GM12872 (cell line): Measurements from ENCODE around the gene TELO2.

ENCODE experiments used
- TF ChIP-seq, protein P1 (sequence below): IDR thresholded peaks from 3 replicates; pipeline ENCODE4 v1.5.1; 2011; ENCODE audit warnings: low read depth, mild to moderate bottlenecking, low read length, moderate library complexity; ENCODE audit not compliant: insufficient read depth

TELO2 gene

DNA sequence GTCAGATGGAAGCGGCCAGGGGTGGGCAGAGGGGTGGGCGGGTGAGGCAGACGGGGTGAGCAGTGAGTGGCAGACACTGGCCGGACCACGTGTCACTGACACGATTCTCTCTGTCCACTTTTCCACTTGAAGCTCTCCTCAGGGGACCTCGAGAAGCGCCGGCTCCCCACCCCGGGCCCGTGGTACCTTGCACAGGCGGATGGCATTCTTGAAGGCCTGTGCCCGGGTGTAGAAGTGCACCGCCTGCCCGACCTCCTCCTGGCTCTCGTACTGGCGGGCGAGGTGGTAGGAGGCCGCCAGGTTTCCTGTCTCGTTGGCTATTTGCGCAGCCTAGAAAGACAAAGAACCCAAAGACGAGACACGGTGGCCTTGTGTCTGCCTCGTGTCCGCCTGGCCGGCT lies 31.2 kb downstream of the TELO2 start:
- TF ChIP-seq, protein P1, sequence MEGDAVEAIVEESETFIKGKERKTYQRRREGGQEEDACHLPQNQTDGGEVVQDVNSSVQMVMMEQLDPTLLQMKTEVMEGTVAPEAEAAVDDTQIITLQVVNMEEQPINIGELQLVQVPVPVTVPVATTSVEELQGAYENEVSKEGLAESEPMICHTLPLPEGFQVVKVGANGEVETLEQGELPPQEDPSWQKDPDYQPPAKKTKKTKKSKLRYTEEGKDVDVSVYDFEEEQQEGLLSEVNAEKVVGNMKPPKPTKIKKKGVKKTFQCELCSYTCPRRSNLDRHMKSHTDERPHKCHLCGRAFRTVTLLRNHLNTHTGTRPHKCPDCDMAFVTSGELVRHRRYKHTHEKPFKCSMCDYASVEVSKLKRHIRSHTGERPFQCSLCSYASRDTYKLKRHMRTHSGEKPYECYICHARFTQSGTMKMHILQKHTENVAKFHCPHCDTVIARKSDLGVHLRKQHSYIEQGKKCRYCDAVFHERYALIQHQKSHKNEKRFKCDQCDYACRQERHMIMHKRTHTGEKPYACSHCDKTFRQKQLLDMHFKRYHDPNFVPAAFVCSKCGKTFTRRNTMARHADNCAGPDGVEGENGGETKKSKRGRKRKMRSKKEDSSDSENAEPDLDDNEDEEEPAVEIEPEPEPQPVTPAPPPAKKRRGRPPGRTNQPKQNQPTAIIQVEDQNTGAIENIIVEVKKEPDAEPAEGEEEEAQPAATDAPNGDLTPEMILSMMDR = no peak

DNA sequence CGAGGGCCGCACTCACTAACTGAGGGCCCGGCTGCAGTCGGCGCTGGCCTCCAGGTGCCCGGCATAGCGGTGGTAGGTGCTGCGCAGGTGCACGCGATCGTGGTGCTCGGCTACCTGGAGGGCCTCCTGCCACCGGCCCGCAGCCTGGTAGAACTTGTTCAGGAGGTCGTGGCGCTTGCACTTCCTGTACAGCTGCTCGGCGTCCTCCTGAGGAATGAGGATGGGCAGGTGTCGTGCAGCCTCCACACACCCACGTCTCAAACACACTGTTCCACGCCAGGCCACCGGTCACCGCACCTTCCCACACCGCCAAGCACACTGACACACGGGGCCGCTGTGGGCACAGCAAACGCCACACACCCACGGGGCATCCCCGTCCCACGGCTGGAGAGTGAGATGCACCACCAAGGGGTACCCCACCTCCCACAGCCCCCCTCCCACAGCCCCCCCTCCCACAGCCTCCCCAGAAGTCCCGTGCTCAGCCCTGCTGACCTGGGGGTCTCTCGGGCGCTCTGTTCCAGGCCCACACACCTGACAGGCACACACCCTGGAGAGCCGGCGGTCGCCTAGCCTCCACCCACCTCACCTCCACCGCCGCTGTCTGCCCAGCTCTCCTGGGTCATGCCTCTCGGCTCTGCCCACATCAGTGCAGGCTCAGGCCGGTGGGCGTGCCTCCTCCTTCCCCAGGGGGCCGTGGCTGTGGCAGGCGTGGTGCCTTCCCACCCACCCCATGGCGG lies 32.9 kb downstream of the TELO2 start:
- TF ChIP-seq, protein P1 = no peak

DNA sequence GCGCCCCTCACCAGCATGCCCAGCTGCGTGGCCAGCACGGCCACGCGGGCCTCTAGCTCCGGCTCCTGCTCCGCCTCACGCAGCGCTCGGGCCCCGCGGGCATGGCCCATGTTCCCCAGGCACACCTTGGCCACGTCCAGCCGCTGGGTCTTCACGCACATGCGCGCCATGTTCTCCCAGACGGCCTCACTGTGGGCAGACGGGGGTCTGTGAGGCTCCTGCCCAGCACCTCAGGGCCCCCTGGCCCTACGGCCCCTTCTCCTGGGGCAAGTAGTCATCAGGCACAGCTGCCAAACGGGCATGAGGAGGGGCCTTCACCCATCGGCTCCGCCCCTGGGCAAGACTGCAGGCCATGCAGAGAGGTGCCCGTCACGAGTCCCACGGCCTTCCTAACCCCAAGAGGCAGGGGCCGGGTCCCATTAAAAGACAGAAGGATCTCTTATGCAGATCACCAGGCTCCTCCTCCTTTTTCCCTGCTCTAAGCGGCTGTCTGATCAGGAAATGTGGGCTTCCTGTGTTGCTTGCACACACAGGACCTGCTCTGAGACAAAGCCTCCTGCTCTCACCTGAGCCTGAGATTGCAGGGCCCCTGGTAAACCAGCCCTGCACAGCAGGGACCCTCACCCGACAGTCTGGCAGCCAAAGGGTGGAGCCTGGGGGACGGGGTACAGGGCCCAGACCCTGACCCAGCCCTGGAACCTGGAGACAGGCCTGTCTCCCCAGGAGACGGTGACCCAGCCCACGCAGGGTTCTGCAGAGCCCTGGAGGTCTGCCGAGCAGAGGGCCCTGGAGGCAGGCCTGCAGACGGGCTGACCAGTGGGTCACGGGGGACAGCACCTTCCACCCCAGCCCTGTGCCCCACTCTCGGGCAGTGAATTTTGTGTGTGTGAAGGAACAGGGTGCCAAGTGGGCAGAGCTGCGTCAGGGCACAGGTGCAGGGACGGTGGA lies 33.7 kb downstream of the TELO2 start:
- TF ChIP-seq, protein P1 = no peak

DNA sequence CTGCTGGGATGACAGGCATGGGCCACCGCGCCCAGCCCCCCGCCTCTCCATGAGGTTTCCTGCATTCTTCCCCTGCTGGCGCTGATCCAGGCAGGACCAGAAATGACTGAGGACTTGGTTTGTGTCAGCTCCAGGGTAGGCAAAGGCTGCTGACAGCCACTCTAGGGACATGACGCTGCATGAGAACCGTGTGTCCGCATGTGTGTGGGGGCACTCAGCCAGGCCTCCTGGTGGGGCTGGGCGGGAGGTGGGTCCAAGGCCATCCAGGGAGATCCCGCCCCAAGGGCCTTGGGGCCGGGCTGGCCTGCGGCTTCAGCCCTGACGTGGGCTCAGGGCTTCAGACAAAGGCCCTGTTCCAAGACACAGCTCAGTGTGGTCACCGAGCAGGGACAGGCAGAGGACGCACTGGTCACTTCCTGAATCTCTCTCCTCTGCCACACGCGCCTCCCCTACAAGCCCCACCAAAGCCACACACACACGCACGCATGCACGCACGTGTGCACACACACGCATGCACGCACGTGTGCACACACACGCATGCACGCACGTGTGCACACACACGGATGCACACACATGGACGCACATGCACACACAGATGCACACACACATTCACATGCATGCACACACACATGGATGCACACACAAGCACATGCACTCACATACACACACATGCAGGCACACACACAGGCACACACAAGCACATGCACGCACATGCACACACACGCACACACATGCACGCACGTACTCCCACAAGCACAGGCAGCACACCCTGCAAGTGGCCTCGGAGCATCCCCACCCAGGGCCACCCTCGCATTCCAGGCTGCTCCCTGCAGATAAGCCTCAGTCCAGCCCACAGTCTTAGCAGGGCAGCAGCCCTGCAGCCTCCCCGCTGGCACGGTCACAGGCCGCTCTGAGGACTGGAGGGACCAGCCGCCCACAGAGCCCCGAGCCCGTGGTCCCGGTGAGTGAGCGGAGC lies 35.0 kb downstream of the TELO2 start:
- TF ChIP-seq, protein P1 = no peak

DNA sequence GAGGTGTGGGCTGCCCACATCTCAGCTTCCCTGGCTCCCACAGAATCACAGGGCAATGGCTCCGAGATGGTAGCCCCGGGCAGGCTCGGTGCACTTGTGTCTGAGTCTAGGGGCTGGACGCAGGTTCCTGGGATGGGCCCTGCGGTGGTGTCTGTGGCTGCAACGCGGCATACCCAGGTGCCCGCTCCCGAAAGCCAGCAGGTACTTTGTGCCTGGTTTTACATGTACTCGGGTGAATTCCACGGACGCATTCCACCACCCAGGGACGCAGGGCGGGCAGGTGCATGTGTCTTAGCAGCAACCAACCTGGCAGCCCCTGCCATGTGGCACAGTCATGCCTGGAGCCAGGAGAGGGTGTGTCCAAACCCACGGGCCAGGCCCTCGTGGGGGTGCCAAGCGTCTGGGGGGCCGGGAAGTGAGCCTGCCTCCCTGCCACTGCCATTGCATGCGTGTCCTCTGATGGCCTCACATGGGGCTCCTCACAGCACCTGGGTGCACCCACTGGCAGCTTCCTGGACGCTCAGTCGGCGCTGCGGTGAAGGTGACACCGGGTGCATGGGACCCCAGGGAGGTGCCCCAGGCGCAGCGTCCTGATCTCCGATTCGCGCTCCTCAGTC lies 35.9 kb downstream of the TELO2 start:
- TF ChIP-seq, protein P1 = no peak

DNA sequence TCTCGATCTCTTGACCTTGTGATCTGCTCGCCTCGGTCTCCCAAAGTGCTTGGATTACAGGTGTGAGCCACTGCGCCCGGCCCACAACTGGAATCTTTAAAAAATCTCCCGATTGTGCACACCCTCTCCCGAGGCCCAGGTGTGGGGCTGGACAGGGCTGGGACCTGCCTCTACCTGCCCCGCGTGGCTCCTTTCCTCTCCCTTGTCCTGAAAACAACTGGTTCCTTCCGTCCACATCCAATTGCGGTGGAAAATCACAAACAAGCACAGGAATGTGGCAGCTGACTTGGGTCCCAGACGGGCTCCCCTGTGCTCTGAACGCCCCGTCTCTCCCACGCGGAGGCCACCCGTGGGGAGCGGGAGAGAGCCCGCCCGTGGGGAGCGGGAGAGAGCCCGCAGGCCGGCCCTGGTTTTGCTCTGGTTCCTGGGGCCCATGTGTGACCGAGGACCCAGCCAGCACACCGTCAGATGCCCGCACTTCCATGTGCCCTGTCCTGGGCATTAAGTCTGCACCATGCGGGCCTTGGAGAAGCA lies 37.3 kb downstream of the TELO2 start:
- TF ChIP-seq, protein P1 = no peak
